BLaER1 treated with 17β-estradiol and CSF1 and Interleukin-3, amounts not matched to agents 10 nM and 100 nM (cell line): ENCODE measurements around the gene BACE2.

ENCODE experiments used
- H3K27ac ChIP-seq, 11 experiments: shearing (Covaris generic); formaldehyde crosslinking; 2 replicates each; pipeline ENCODE4 v1.8.1; 2022
- H3K27me3 ChIP-seq, 11 experiments: shearing (Covaris generic); formaldehyde crosslinking; 2 replicates each; pipeline ENCODE4 v1.8.1; 2022
- H3K36me3 ChIP-seq, 11 experiments: shearing (Covaris generic); formaldehyde crosslinking; 2 replicates each; pipeline ENCODE4 v1.8.1; 2022
- H3K4me1 ChIP-seq, 10 experiments: shearing (Covaris generic); formaldehyde crosslinking; 2 replicates each; pipeline ENCODE4 v1.8.1; 2022
- H3K4me2 ChIP-seq, 11 experiments: shearing (Covaris generic); formaldehyde crosslinking; 2 replicates each; pipeline ENCODE4 v1.8.1; 2022
- H3K4me3 ChIP-seq, 10 experiments: shearing (Covaris generic); formaldehyde crosslinking; 2 replicates each; pipeline ENCODE4 v1.8.1; 2022
- H3K9ac ChIP-seq, 11 experiments: shearing (Covaris generic); formaldehyde crosslinking; 2 replicates each; pipeline ENCODE4 v1.8.1; 2022
- H3K9me3 ChIP-seq, 11 experiments: shearing (Covaris generic); formaldehyde crosslinking; replicated peaks in 1 of 11; 2 replicates each; pipeline ENCODE4 v1.8.1; 2022
- H4K20me1 ChIP-seq, 11 experiments: shearing (Covaris generic); formaldehyde crosslinking; 2 replicates each; pipeline ENCODE4 v1.8.1; 2022
- Cebpa-rat ChIP-seq, 11 experiments: shearing (Covaris generic); IDR thresholded peaks; 2 replicates each; pipeline ENCODE4 v1.8.1; 2022

The BACE2 gene

GRCh38 chr21:41315726-41316125 lies 147.8 kb downstream of the BACE2 start:
- Histone ChIP-seq H3K9ac (no peak overlapping the region), H3K9me3 (peaks cover 0 to 18% (median 3%) of the 10 kb centered on the region in 11 experiments; a peak in 5 of 22 replicates), H3K4me1 (peaks cover 0 to 21% (median 5%) of the 10 kb centered on the region in 10 experiments; a peak in 13 of 20 replicates), H4K20me1 (no peaks in the 10 kb centered on the region), H3K27ac (no peak overlapping the region), H3K4me3 (no peak overlapping the region), H3K4me2 (no peak overlapping the region), H3K27me3 (peaks cover 24 to 37% (median 31%) of the 10 kb centered on the region in 11 experiments), H3K36me3 (no peaks in the 10 kb centered on the region)
- TF ChIP-seq Cebpa-rat (IDR thresholded peaks at IDR 0.05), result no peak

- peaks cover 4 to 28% (median 12%) of the 10 kb centered on the region in 10 experiments; a peak in 19 of 20 replicates for H3K4me1 ChIP-seq
- H3K4me3 ChIP-seq, result peak within 1 kb of the TSS in 1 of 10 experiments; percentile 22; a peak in 1 of 20 replicates
- TF ChIP-seq Cebpa-rat (IDR thresholded peaks at IDR 0.05), result no peak
- peaks cover 0 to 18% (median 3%) of the 10 kb centered on the region in 11 experiments; a peak in 5 of 22 replicates for H3K9me3 ChIP-seq
- H3K4me2 ChIP-seq, result peak within 1 kb of the TSS; percentile 40 to 68 (median 48); a peak in 18 of 22 replicates
- no peak within 1 kb of the TSS for H3K9ac ChIP-seq
- H4K20me1 ChIP-seq, result no peaks in the 10 kb centered on the region
- H3K27me3 ChIP-seq, result peaks cover 24 to 37% (median 31%) of the 10 kb centered on the region in 11 experiments
- H3K36me3 ChIP-seq, result no peaks in the 10 kb centered on the region
- H3K27ac ChIP-seq, result no peak within 1 kb of the TSS
Observed at GRCh38 chr21:41316200-41317062, 148.5 kb downstream of the BACE2 start, which contains the start of gene FAM3B. Gene FAM3B (plus strand): TSS chr21:41316801. CDS start chr21:41316880, 79 bp downstream.

- Histone ChIP-seq H3K4me3 (peak overlapping the region in 1 of 10 experiments; percentile 22; a peak in 1 of 20 replicates), H3K27me3 (peaks cover 24 to 37% (median 31%) of the 10 kb centered on the region in 11 experiments), H3K9me3 (peaks cover 0 to 18% (median 0%) of the 10 kb centered on the region in 11 experiments; a peak in 5 of 22 replicates), H3K36me3 (no peaks in the 10 kb centered on the region), H3K4me2 (peak overlapping the region; percentile 40 to 68 (median 48); a peak in 18 of 22 replicates), H3K4me1 (peaks cover 10 to 34% (median 18%) of the 10 kb centered on the region in 10 experiments; a peak in 19 of 20 replicates), H3K9ac (no peak overlapping the region), H3K27ac (no peak overlapping the region), H4K20me1 (no peaks in the 10 kb centered on the region)
- TF ChIP-seq Cebpa-rat (IDR thresholded peaks at IDR 0.05), result no peak
Observed at GRCh38 chr21:41317063-41317392, 149.1 kb downstream of the BACE2 start.

- Histone ChIP-seq H3K4me2 (peak overlapping the region in 2 of 11 experiments; percentile 64 to 68; a peak in 3 of 22 replicates), H3K9me3 (peaks cover 0 to 18% (median 0%) of the 10 kb centered on the region in 11 experiments; a peak in 5 of 22 replicates), H3K27me3 (peaks cover 24 to 37% (median 31%) of the 10 kb centered on the region in 11 experiments), H4K20me1 (no peaks in the 10 kb centered on the region), H3K4me1 (peaks cover 10 to 39% (median 22%) of the 10 kb centered on the region in 10 experiments; a peak in 19 of 20 replicates), H3K36me3 (no peaks in the 10 kb centered on the region), H3K4me3 (no peak overlapping the region), H3K27ac (no peak overlapping the region), H3K9ac (no peak overlapping the region)
- no peak for TF ChIP-seq Cebpa-rat (IDR thresholded peaks at IDR 0.05)
Observed at GRCh38 chr21:41317458-41317857, 149.5 kb downstream of the BACE2 start.

GRCh38 chr21:41318218-41318617 lies 150.3 kb downstream of the BACE2 start:
- no peak for TF ChIP-seq Cebpa-rat (IDR thresholded peaks at IDR 0.05)
- H3K9me3 ChIP-seq, result peaks cover 0 to 18% (median 0%) of the 10 kb centered on the region in 11 experiments; a peak in 4 of 22 replicates
- H3K9ac ChIP-seq, result no peak overlapping the region
- no peak overlapping the region for H3K4me2 ChIP-seq
- no peaks in the 10 kb centered on the region for H4K20me1 ChIP-seq
- H3K4me1 ChIP-seq, result peaks cover 10 to 46% (median 29%) of the 10 kb centered on the region in 10 experiments; a peak in 19 of 20 replicates
- peaks cover 24 to 37% (median 31%) of the 10 kb centered on the region in 11 experiments for H3K27me3 ChIP-seq
- H3K36me3 ChIP-seq, result no peaks in the 10 kb centered on the region
- no peak overlapping the region for H3K4me3 ChIP-seq
- no peak overlapping the region for H3K27ac ChIP-seq

- Histone ChIP-seq H3K4me1 (peaks cover 10 to 48% (median 31%) of the 10 kb centered on the region in 10 experiments; a peak in 19 of 20 replicates), H3K27me3 (peaks cover 24 to 37% (median 31%) of the 10 kb centered on the region in 11 experiments), H3K9ac (no peak overlapping the region), H3K36me3 (no peaks in the 10 kb centered on the region), H4K20me1 (no peaks in the 10 kb centered on the region), H3K27ac (no peak overlapping the region), H3K4me2 (peak overlapping the region in 1 of 11 experiments; percentile 12; a peak in 1 of 22 replicates), H3K9me3 (peaks cover 0 to 18% (median 0%) of the 10 kb centered on the region in 11 experiments; a peak in 4 of 22 replicates), H3K4me3 (no peak overlapping the region)
- TF ChIP-seq Cebpa-rat (IDR thresholded peaks at IDR 0.05), result no peak
Observed at GRCh38 chr21:41319273-41319672, 151.3 kb downstream of the BACE2 start.

- Histone ChIP-seq H4K20me1 (no peaks in the 10 kb centered on the region), H3K9ac (peak overlapping the region in 3 of 11 experiments; percentile 2 to 45 (median 10); a peak in 3 of 22 replicates), H3K9me3 (peaks cover 0 to 12% (median 0%) of the 10 kb centered on the region in 11 experiments; a peak in 4 of 22 replicates), H3K4me1 (peaks cover 10 to 56% (median 37%) of the 10 kb centered on the region in 10 experiments; a peak in 19 of 20 replicates), H3K27me3 (peaks cover 14 to 24% (median 21%) of the 10 kb centered on the region in 11 experiments), H3K4me3 (no peak overlapping the region), H3K36me3 (no peaks in the 10 kb centered on the region), H3K4me2 (peak overlapping the region in 10 of 11 experiments; percentile 33 to 84 (median 76); a peak in 20 of 22 replicates), H3K27ac (peak overlapping the region in 3 of 11 experiments; percentile 28 to 70 (median 48); a peak in 5 of 22 replicates)
- no peak for TF ChIP-seq Cebpa-rat (IDR thresholded peaks at IDR 0.05)
Observed at GRCh38 chr21:41321211-41321907, 153.4 kb downstream of the BACE2 start.

GRCh38 chr21:41321908-41322495 lies 154.0 kb downstream of the BACE2 start:
- no peak overlapping the region for H3K4me3 ChIP-seq
- H3K9me3 ChIP-seq, result peaks cover 0 to 6% (median 0%) of the 10 kb centered on the region in 11 experiments; a peak in 4 of 22 replicates
- H4K20me1 ChIP-seq, result no peaks in the 10 kb centered on the region
- peaks cover 10 to 59% (median 42%) of the 10 kb centered on the region in 10 experiments; a peak in 19 of 20 replicates for H3K4me1 ChIP-seq
- H3K36me3 ChIP-seq, result no peaks in the 10 kb centered on the region
- no peak for TF ChIP-seq Cebpa-rat (IDR thresholded peaks at IDR 0.05)
- peaks cover 7 to 18% (median 14%) of the 10 kb centered on the region in 11 experiments for H3K27me3 ChIP-seq
- H3K9ac ChIP-seq, result peak overlapping the region in 2 of 11 experiments; percentile 10 to 45; a peak in 3 of 22 replicates
- peak overlapping the region in 10 of 11 experiments; percentile 33 to 84 (median 76); a peak in 18 of 22 replicates for H3K4me2 ChIP-seq
- peak overlapping the region in 4 of 11 experiments; percentile 25 to 70 (median 38); a peak in 7 of 22 replicates for H3K27ac ChIP-seq
